ENCODE measurements around the gene NOP16.
A peak's percentile ranks its signal among the peaks of the same experiment; 100 is the strongest.

The NOP16 gene, protein sequence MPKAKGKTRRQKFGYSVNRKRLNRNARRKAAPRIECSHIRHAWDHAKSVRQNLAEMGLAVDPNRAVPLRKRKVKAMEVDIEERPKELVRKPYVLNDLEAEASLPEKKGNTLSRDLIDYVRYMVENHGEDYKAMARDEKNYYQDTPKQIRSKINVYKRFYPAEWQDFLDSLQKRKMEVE

GRCh38 chr5:176388444-176389134, at the start of gene NOP16, which contains the start of gene HIGD2A:
Gene NOP16, minus strand, starts transcription at chr5:176388598. Its CDS starts 59 bp downstream, at chr5:176388539.
Gene HIGD2A, plus strand, starts transcription at chr5:176388751. Its CDS starts 69 bp downstream, at chr5:176388820.
- peak; percentile 99 for DNase-seq (ENCODE audit: low spot score)

GRCh38 chr5:176436656-176437055, 48.3 kb upstream of the NOP16 start:
- DNase-seq (ENCODE audit: low spot score) = no peak

- DNase-seq (ENCODE audit: low spot score) = no peak
Measured at GRCh38 chr5:176432707-176433106, 44.3 kb upstream of the NOP16 start.

DNA sequence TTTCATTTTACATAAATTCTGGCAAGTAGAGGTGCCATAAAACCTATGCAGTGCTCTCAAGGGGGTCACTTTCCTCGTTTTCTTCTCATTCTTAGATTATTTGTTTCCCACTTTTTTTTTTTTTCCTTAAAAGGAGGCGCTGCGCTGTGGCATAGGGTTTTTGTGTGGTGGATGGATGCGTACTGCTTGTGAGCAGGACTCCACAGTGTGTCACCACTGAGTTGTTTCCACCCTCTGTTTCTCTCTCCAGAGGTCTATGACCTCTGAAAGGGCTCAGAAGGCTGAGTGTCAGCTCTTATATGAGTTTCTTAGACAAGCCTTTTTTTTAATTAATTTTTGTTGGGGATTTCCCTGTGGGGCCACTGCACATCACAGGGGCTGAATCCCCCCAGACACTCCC, 41.6 kb upstream of the NOP16 start:
- no peak for DNase-seq (ENCODE audit: low spot score)

DNA sequence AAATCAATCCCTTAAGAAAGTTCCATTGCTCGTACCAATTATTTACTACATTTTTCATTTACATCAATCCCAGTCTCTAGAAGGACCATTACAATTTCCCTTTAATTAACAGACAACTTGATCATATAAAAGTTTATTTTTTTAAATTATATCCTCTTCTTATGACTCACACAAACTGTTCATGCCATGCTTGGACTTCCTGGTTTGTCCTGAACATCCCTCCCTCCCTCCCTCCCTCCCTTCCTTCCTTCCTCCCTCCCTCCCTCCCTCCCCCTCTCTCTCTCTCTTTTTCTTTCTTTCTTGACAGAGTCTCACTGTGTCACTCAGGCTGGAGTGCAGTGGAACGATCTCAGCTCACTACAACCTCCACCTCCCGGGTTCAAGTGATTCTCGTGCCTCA, 39.6 kb upstream of the NOP16 start:
- no peak for DNase-seq (ENCODE audit: low spot score)

GRCh38 chr5:176426876-176427275, 38.5 kb upstream of the NOP16 start:
- no peak for DNase-seq (ENCODE audit: low spot score)

GRCh38 chr5:176425791-176426190, 37.4 kb upstream of the NOP16 start:
- DNase-seq (ENCODE audit: low spot score) = no peak

DNA sequence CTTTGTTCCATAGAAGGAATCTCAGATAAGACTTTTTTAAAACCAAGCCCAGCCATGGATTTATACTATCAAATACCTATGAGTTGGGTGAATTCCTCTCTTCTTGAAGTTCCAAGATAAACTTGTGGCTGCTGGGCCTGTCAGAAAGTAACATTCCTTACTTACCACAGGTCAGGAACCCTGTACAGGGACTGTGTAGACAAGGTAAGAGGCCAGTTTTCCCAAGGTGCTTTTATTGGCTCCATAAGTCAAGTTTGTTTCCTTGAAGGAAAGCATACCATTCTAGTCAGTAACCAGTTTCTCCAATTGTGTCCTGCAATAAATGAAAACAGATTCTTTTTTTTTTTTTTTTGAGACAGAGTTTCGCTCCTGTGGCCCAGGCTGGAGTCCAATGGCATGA, 36.7 kb upstream of the NOP16 start:
- DNase-seq (ENCODE audit: low spot score) = no peak

- no peak for DNase-seq (ENCODE audit: low spot score)
Measured at GRCh38 chr5:176424181-176424580, 35.8 kb upstream of the NOP16 start.

DNA sequence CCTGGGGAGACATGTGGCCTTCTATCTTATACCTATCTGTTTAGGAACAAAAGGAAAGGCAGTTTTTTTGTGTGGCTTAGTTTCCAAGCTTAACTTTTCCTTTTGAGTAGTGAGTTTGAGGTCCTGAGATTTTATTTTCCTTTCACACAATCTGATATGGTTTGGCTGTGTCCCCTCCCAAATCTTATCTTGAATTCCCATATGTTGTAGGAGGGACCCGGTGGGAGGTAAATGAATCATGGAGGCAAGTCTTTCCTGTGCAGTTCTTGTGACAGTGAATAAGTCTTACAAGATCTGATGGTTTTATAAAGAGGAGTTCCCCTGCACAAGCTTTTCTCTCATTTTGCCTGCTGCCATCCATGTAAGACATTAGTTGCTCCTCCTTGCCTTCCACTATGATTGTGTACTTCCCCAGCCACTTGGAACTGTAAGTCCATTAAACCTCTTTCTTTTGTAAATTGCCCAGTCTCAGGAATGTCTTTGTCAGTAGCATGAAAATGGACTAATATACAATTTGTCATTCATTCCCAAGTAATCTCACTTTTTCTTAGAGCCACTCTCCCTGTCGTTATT, 32.7 kb upstream of the NOP16 start:
- DNase-seq (ENCODE audit: low spot score) = no peak

- DNase-seq (ENCODE audit: low spot score) = no peak
Measured at GRCh38 chr5:176420086-176420485, 31.7 kb upstream of the NOP16 start.

DNA sequence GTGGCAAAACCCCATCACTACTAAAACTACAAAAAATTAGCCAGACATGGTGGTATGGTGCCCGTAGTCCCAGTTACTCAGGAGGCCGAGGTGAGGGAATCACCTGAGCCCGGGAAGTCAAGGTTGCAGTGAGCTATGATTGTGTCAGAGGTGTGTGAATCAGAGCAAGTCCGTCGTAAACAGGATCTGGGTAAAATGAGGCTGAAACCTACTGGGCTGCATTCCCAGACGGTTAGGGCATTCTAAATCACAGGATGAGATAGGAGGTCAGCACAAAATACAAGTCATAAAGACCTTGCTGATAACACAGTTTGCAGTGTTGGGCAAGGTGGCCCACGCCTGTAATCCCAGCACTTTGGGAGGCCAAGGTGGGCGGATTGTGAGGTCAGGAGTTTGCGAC, 29.9 kb upstream of the NOP16 start:
- no peak for DNase-seq (ENCODE audit: low spot score)

DNA sequence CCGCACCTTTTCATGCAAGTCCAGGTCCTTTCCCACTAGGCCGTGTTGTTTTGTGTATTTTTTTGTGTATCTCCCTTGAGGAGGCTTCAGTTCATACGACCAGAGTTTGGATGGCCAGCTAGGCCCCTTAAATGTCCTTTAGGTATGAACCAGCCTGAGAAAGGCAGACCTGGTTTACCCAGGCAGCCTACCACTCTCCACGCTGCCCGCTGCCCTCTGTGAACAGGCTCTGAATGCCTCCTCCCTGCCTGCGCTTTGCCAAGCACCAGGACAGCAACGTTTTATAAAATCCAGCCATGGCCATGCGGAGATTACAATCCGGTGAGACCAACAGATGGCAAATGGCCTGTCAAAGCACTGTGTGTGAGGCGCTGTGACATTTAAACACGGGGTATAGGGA, 28.6 kb upstream of the NOP16 start:
- DNase-seq (ENCODE audit: low spot score) = no peak

DNA sequence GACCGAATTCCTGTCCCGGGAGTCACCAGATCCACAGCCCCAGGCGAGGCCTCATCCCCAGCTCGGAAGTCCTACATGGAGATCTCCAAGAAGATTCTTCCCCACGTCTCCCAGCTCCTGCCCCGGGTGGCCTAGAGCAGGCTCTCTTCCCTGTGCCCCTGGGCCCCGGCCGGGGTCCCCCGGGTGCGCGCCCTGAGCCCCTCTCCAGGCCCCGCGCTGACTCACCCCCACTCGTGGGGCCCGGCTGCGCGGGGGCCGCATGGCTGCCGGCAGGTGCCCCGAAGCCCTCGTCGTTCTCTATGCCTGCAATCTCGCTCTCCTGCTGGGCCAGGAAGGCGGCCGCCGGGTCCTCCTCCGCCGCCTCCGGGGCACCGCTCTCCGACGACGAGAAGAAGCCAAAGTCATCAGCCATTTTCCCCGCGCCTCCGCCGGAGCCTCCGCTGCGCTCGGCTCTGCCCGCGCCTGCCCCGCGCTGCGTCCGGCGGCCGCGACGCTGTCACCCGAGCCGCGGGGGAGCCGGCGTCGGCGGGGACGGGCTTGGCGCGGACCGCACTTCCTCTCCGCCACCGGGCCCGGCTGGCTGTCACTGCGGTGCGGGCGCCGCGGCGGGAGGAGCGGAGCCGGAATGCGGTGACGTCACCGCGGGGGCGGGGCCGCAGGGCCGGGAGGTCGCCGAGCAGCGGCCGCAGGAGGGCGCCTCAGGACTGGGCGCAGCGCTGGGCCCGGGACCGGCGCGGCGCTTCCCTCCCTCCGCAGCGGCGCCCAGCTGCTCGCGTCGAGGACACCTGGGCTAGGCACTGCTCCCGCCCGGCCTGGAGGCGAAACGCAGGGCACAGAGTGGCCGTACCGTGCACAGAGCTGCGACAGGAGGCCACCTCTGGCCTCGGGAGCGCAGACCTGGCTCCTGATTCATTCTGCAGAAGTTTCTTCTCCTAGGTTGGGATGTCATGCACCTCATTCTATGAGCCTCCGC, 27.8 kb upstream of the NOP16 start, which contains the start of gene CLTB:
TSS of gene CLTB (minus strand) at position 588 of the 973 bp plus-strand sequence. CDS start at position 412, 176 bp downstream.
- peak; percentile 88 for DNase-seq (ENCODE audit: low spot score)

DNA sequence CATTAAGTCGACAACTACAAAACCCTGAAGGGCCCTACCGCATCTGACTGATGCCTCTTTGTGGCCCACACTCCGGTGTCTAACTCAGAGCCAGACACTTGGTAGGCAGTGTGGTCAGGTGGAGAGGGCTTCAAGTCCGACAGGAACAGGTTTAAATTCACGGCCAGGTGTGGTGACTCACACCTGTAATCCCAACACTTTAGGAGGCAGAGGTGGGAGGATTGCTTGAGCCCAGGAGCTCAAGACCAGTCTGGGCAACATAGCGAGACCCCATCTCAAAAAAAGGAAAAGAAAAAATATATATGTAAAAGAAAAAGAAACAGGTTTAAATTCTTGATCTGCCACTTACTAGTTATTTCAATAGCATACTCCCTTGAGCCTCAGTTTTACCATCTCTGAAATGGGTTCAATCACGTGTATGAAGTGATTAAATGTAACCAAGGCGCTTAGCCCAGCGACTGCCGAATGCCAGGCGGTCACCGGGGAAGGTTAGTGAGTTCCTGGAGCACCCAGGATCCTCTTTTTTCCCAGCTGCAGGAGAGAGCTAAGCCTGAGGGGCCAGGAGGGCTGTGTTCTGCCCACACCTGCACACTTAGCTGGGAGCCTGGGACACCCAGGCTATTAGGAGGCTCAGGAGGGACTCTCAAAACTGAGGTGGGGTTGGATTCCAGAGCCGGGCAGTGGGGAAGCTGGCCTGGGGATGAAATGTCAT, 27.0 kb upstream of the NOP16 start:
- DNase-seq (ENCODE audit: low spot score) = no peak

GRCh38 chr5:176414704-176415103, 26.3 kb upstream of the NOP16 start:
- DNase-seq (ENCODE audit: low spot score) = no peak

DNA sequence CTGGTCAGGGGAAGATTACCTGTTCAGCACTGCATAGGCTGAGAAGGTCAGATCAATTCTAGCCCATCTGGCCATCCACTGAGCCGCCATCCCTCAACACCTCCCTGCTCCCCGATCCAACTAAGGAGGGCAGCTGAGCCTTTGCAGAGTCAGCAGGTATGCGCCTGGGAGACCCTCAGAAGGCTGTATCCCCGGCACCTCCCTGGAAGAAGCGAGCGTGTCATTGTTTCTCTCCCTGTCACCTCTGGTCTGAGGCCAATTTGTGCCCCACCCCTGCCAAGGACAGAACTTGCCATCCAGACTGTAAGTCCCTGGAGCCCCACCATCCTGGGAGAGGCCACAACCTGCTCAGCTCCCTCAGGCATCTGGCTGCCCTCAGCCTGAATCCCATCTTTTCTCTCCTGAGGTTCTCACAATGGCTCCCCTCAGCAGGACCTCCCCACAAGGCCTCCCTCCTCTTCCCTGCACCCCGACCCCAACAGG, 25.4 kb upstream of the NOP16 start:
- no peak for DNase-seq (ENCODE audit: low spot score)

DNA sequence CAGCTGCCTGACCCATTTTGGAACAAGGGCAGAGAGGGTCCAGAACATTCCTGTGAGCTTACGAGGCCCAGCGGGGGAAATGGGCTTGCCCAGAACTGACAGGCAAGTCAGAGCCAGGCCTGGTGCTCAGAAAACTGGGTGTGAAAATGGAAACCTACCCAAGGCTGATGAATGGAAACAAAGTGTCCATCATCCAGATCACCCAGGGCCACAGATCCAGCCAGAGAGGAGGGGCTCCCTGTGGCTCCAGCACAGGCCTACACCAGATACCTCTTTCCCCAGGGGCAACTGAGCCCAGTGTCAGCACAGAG, 24.8 kb upstream of the NOP16 start:
- no peak for DNase-seq (ENCODE audit: low spot score)

GRCh38 chr5:176412517-176413254, 24.3 kb upstream of the NOP16 start:
- no peak for DNase-seq (ENCODE audit: low spot score)

DNA sequence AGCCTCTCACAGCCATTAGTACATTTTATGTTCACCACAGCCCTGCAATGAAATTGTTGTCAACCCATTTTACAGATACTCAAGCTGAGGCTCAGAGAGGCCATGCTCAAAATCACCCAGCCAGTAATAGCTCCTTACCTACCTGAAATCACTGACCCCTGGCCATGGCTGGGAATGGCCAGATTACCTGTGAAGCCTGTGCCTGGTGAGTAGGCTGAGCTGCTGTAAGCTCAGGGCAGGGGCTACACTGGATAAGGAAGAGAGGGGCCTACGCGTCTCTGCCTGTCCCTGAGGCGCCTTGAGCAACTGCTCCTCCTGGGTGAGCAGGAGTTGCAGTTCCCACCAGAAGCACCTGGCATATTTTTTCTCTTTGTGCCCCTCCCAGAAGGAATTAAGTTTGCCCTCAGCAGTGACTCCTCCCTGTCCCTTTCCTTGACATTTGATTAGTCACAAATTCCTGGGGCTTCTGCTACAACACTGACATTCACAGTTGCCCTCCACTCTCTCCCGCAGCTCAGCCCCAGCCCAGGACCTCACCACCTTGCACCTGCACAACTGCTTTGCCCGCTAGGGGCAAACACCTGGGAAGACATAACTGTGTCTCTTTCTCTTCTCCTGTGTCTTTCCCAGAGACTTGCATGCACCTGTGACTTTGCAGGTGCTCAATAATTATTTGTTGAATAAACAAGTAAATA, 22.2 kb upstream of the NOP16 start:
- no peak for DNase-seq (ENCODE audit: low spot score)

Measured in kidney capillary endothelial cell (primary cell).